Lower lobe of right lung (tissue), 2 donors: ENCODE measurements around the gene ZNF254. TPM values are rescaled to one million over a fixed set of nuclear protein-coding genes. Genes with fewer than 3 reads are reported as not detected.
A peak's percentile ranks its signal among the peaks of the same experiment; 100 is the strongest.
"Not testable (repeated sequence)": the region's sequence is repeated elsewhere in the genome, so short reads cannot be mapped to it uniquely, and the experiment has no call there.

Source experiments
- ATAC-seq, 2 donors: fragments of 200-7000 bp; cut with Tn5 transposase; one replicate each; pipeline ENCODE4 v1.9.1; 2020 to 2022; ENCODE audit warnings: mild to moderate bottlenecking in 2 of 2, moderate library complexity in 2 of 2
- DNase-seq: peaks from one replicate; pipeline ENCODE4 v3.0.0-alpha.2; 2020
- H3K27ac ChIP-seq: fragments of 200-600 bp; one replicate; pipeline ENCODE4 v1.8.0; 2022
- H3K27me3 ChIP-seq: fragments of 200-600 bp; one replicate; pipeline ENCODE4 v1.8.0; 2022; ENCODE audit warnings: low read depth
- H3K36me3 ChIP-seq: fragments of 200-600 bp; one replicate; pipeline ENCODE4 v1.8.0; 2022; ENCODE audit warnings: mild to moderate bottlenecking
- H3K4me1 ChIP-seq: fragments of 200-600 bp; one replicate; pipeline ENCODE4 v1.8.0; 2022
- H3K4me3 ChIP-seq: fragments of 200-600 bp; one replicate; pipeline ENCODE4 v1.8.0; 2022; ENCODE audit warnings: mild to moderate bottlenecking
- H3K9me3 ChIP-seq: fragments of 200-600 bp; one replicate; pipeline ENCODE4 v1.8.0; 2022
- CTCF ChIP-seq: fragments of 200-600 bp; IDR thresholded peaks from one replicate; pipeline ENCODE4 v1.8.0; 2022; ENCODE audit warnings: antibody characterized with exemption, mild to moderate bottlenecking
- intact Hi-C: fragments of 100-400 bp; cut with DNase I; formaldehyde crosslinking; loops from one replicate; pipeline ENCODE4 v1.11.0; 2022
- total RNA-seq: library from RNA; stranded (reverse); fragmentation: NEBNext Ultra II Directional; extraction: Animal tissue kit (Norgen Biotek cat#: 25700); gene quantifications from one replicate; pipeline ENCODE4 v1.2.1, GENCODE V29; 2021
- donor health status: DM: no; HTN: yes; CAD: no; lungs with severe emphysema.

The ZNF254 gene
- total RNA-seq, 1 donor from 2014 or later = 20.0 TPM

GRCh38 chr19:24098359-24098758 lies 11.4 kb downstream of the ZNF254 start:
- H3K9me3 ChIP-seq = peaks cover 5% of the 10 kb centered on the region
- no peak overlapping the region for H3K4me3 ChIP-seq
- no peak for TF ChIP-seq CTCF
- H3K27me3 ChIP-seq = no peaks in the 10 kb centered on the region
- H3K27ac ChIP-seq = no peak overlapping the region
- H3K36me3 ChIP-seq = no peaks in the 10 kb centered on the region
- no peak for DNase-seq
- intact Hi-C loops = no loop called here
- ATAC-seq = no peak
- no peaks in the 10 kb centered on the region for H3K4me1 ChIP-seq

DNA sequence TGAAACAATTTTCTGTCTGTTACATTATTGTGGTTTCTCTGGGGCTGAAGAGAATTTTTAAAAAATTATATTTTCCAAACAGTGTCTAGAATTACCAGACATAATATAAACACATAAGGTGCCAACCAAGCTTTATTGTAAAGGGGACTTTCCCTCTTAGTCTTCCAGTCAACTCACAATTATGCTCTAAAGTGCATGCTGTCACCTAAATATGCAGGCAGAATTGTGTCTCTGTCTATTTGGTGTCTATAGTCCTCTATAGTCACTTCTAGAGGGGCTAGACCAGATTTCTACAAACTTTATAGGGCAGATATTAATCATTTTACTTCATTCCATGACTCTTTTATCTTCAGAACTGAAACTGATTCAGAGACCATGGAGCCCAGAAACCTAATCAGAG lies 12.8 kb downstream of the ZNF254 start:
- intact Hi-C loops = no loop called here

DNA sequence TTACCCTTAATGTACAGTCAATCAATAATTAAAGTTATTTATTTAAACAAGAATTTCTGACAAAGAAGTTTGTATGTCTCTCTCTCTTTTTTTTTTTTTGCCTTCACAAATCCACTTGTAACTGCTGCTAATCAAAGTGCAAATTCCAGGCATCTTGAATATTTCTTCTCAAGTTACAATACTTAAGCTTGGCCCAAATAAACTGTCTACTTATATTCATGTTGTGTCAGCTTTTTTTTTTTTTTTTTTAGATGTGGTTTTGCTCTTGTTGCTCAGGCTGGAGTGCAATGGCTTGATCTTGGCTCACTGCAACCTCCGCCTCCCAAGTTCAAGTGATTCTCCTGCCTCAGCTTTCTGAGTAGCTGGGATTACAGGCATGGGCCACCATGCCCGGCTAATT lies 13.6 kb downstream of the ZNF254 start:
- intact Hi-C loops, H3K9me3 ChIP-seq, H3K4me3 ChIP-seq, H3K27me3 ChIP-seq, H3K4me1 ChIP-seq, H3K36me3 ChIP-seq, H3K27ac ChIP-seq, DNase-seq: not testable (repeated sequence)
- ATAC-seq = peak in 1 of 2 donors; percentile 23

More for the DNA sequence above, 12.8 kb downstream of the ZNF254 start:
- no peaks in the 10 kb centered on the region for H3K36me3 ChIP-seq
- no peak overlapping the region for H3K4me3 ChIP-seq
- H3K27me3 ChIP-seq = no peaks in the 10 kb centered on the region
- DNase-seq = no peak
- ATAC-seq = no peak
- H3K9me3 ChIP-seq = no peaks in the 10 kb centered on the region
- TF ChIP-seq CTCF = no peak
- no peak overlapping the region for H3K27ac ChIP-seq
- H3K4me1 ChIP-seq = no peaks in the 10 kb centered on the region

DNA sequence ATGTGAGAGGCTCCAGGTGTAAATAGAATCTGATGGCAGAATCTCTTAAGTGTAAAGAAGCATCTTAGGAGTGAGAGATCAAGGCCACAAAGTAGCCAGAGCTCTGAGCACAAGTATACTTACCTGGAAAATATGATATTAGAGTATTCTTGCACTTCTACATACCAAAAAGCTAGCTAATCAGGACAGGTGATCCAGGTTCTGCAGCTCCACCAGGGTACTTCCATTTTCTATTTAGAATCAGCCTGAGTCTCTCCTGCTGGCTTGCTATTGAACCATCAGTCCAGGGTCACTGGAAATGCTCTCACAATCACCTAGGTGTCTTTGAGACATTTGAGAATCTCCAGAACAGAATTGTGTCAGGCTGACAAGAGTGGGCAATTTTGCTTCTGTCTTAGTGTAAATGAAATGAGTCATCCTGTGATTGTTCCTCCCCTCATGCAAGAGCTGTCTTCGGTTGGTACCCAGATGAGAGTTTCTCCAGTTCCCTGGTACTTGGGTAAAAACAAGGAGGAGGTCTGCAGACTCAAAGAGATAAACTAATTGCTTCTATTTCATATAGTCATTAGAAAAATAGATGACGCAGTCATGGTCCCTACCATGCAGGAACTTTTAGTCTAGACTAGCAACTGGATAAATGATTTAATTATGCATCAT lies 14.6 kb downstream of the ZNF254 start:
- no peak for TF ChIP-seq CTCF
- Histone ChIP-seq H3K36me3 (peaks cover 10% of the 10 kb centered on the region), H3K27me3 (no peaks in the 10 kb centered on the region), H3K27ac (no peak overlapping the region), H3K4me3 (no peak overlapping the region), H3K4me1 (no peaks in the 10 kb centered on the region), H3K9me3 (no peaks in the 10 kb centered on the region)
- no peak for DNase-seq
- intact Hi-C loops = no loop called here
- ATAC-seq = no peak

DNA sequence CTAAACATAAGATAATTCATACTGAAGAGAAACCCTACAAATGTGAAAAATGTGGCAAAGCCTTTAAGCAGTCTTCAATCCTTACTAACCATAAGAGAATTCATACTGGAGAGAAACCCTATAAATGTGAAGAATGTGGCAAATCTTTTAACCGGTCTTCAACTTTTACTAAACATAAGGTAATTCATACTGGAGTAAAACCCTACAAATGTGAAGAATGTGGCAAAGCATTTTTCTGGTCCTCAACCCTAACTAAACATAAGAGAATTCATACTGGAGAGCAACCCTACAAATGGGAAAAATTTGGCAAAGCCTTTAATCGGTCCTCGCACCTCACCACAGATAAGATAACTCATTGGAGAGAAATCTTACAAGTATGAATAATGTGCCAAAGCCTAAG lies 40.6 kb downstream of the ZNF254 start:
- H3K27me3 ChIP-seq = no peaks in the 10 kb centered on the region
- no peak overlapping the region for H3K27ac ChIP-seq
- DNase-seq (no peak), ATAC-seq (no peak)
- H3K36me3 ChIP-seq = peaks cover 23% of the 10 kb centered on the region
- intact Hi-C loops = no loop called here
- H3K9me3 ChIP-seq = peaks cover 93% of the 10 kb centered on the region
- H3K4me3 ChIP-seq = no peak overlapping the region
- H3K4me1 ChIP-seq = no peaks in the 10 kb centered on the region
- no peak for TF ChIP-seq CTCF

DNA sequence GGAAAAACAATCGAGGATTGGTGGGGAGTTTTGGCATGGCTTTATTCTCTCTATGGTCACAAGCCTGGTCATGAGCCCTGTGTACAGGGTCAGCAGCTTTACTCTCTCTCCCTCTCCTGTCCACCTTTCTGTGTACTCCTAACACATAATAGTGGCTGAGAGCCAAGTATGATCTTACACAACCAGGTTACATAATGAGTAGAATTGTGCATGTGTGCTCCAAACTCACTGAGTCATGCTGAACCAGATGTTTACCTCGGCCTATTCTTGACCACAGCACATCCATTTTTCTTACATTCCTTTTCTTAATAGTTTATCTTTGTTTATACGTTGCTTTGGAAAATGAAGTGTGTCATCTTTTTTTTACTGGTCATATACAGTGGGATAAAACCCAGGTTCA lies 53.1 kb downstream of the ZNF254 start:
- H3K27me3 ChIP-seq = no peaks in the 10 kb centered on the region
- peaks cover 96% of the 10 kb centered on the region for H3K9me3 ChIP-seq
- no peaks in the 10 kb centered on the region for H3K4me1 ChIP-seq
- no peak for TF ChIP-seq CTCF
- H3K4me3 ChIP-seq = no peak overlapping the region
- DNase-seq = no peak
- H3K36me3 ChIP-seq = no peaks in the 10 kb centered on the region
- no peak overlapping the region for H3K27ac ChIP-seq
- ATAC-seq = peak; percentile 48 to 63
- intact Hi-C loops = no loop called here
